Activated naive CD8-positive, alpha-beta T cell treated with anti-CD3 and anti-CD28 coated beads, Interleukin-2, amount 10 ng/mL, durations not matched to agents 7 days and 5 days (primary cell): ENCODE measurements around the gene TMEM89. TPM values are rescaled to one million over a fixed set of nuclear protein-coding genes. Genes with fewer than 3 reads are reported as not detected.
A peak's percentile ranks its signal among the peaks of the same experiment; 100 is the strongest.

Source experiments
- ATAC-seq: fragments of 150-1000 bp; cut with Tn5 transposase; one replicate; pipeline ENCODE4 v1.10.0; 2021; ENCODE audit warnings: low read depth, moderate library complexity
- POLR2A ChIA-PET: fragments of 350-600 bp; sonication (Branson Sonifier 250); formaldehyde crosslinking; loops from one replicate; lab custom pipeline; 2021; ENCODE audit warnings: antibody characterized with exemption; lab: Charles Lee
- DNase-seq: peaks from one replicate; pipeline ENCODE4 v3.0.0; 2021
- H3K27ac Mint-ChIP-seq: one replicate; pipeline ENCODE4 v1.8.0; 2022; ENCODE audit warnings: mild to moderate bottlenecking, mixed read lengths
- H3K27me3 Mint-ChIP-seq: one replicate; pipeline ENCODE4 v1.8.0; 2022; ENCODE audit warnings: mild to moderate bottlenecking, moderate library complexity, mixed read lengths
- H3K36me3 Mint-ChIP-seq: one replicate; pipeline ENCODE4 v1.8.0; 2021; ENCODE audit warnings: mild to moderate bottlenecking, mixed read lengths
- H3K4me1 Mint-ChIP-seq: one replicate; pipeline ENCODE4 v1.8.0; 2021; ENCODE audit warnings: mixed read lengths
- H3K4me3 Mint-ChIP-seq: one replicate; pipeline ENCODE4 v1.8.0; 2022; ENCODE audit warnings: mild to moderate bottlenecking, moderate library complexity, mixed read lengths
- H3K9me3 Mint-ChIP-seq: one replicate; pipeline ENCODE4 v1.8.0; 2021; ENCODE audit warnings: mixed read lengths
- total RNA-seq, 2 experiments: library from RNA; stranded (reverse); gene quantifications; one replicate each; pipeline ENCODE4 v1.2.3, GENCODE V29; 2021

TMEM89 gene
- total RNA-seq, 2 experiments from 2014 or later, result not detected

- ATAC-seq, result no peak
- no peak overlapping the region for H3K27ac Mint-ChIP-seq
These were observed 23.1 kb downstream of the TMEM89 start for GRCh38 chr3:48598323-48599076.

DNA sequence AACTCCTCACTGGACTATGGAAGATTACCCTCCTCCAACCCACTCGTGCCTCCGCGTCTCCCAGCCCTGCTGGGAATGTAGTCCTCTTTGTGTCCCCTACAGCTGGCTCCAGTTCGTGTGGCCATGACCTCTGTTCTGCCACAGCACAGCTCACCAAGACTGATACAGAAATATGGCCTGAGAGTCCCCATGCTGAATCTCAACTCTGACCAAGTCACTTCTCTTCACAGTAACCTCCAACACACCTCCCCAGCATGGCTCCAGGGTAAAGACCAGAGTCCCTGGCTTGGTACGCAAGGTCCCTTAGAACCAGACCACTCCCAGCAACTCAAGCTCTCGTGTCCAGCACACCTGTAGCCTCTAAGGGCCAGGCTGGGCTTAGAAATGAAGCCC lies 24.2 kb downstream of the TMEM89 start:
- H3K4me1 Mint-ChIP-seq, result peaks cover 4% of the 10 kb centered on the region
- H3K27me3 Mint-ChIP-seq, result peaks cover 22% of the 10 kb centered on the region
- no peak for ATAC-seq
- peak overlapping the region; percentile 64 for H3K27ac Mint-ChIP-seq
- POLR2A ChIA-PET, result no interaction called here
- H3K4me3 Mint-ChIP-seq, result no peak overlapping the region
- H3K9me3 Mint-ChIP-seq, result no peaks in the 10 kb centered on the region
- H3K36me3 Mint-ChIP-seq, result peaks cover 7% of the 10 kb centered on the region
- no peak for DNase-seq

More at GRCh38 chr3:48598323-48599076, 23.1 kb downstream of the TMEM89 start:
- Mint-ChIP-seq H3K4me1 (peaks cover 4% of the 10 kb centered on the region), H3K9me3 (no peaks in the 10 kb centered on the region), H3K27me3 (peaks cover 22% of the 10 kb centered on the region), H3K36me3 (peaks cover 13% of the 10 kb centered on the region), H3K4me3 (no peak overlapping the region)
- POLR2A ChIA-PET, result no interaction called here
- no peak for DNase-seq

DNA sequence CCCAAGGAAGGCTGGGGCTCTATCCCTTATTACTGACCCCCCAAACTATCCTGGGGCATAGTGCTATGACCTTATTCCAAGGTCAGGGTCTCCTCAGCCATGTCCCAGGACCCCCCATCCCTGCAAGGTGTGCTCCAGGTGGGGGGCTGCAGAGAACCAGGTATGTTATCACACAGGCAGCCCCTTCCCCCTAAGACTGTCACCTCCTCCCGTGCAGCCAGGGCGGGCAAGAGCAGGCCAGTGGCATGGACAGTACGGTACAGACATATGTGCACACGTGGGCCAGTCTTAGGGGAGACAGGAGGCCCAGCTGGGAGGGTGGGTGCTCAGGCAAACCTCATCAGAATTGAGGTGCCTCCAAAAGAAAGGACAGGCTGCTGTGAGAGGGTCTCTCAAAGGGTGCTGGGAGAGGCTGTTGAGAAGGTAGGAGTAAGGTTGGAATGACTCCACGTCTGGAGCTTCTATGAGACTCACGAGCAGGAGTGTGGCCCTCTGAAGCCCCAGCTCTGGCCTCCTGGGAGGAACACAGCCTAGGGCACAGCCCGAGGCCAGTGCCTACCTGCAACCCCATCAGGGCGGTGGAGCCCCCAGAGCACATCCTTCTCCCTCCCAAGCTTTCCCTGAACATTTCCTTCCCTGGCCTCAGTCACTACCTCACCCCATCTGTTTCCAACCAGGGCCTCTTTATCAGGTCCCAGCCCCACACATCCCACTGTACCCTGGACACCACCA lies 24.7 kb downstream of the TMEM89 start:
- Mint-ChIP-seq H3K27me3 (peaks cover 22% of the 10 kb centered on the region), H3K27ac (peak overlapping the region; percentile 64), H3K36me3 (peaks cover 4% of the 10 kb centered on the region), H3K4me3 (no peak overlapping the region), H3K4me1 (peaks cover 4% of the 10 kb centered on the region), H3K9me3 (no peaks in the 10 kb centered on the region)
- DNase-seq, result no peak
- POLR2A ChIA-PET, result no interaction called here
- no peak for ATAC-seq

- H3K4me1 Mint-ChIP-seq, result peaks cover 4% of the 10 kb centered on the region
- DNase-seq (no peak), ATAC-seq (no peak)
- peaks cover 4% of the 10 kb centered on the region for H3K36me3 Mint-ChIP-seq
- peaks cover 22% of the 10 kb centered on the region for H3K27me3 Mint-ChIP-seq
- H3K4me3 Mint-ChIP-seq, result no peak overlapping the region
- POLR2A ChIA-PET, result no interaction called here
- no peaks in the 10 kb centered on the region for H3K9me3 Mint-ChIP-seq
- no peak overlapping the region for H3K27ac Mint-ChIP-seq
These were observed 25.4 kb downstream of the TMEM89 start for GRCh38 chr3:48596157-48596556.

DNA sequence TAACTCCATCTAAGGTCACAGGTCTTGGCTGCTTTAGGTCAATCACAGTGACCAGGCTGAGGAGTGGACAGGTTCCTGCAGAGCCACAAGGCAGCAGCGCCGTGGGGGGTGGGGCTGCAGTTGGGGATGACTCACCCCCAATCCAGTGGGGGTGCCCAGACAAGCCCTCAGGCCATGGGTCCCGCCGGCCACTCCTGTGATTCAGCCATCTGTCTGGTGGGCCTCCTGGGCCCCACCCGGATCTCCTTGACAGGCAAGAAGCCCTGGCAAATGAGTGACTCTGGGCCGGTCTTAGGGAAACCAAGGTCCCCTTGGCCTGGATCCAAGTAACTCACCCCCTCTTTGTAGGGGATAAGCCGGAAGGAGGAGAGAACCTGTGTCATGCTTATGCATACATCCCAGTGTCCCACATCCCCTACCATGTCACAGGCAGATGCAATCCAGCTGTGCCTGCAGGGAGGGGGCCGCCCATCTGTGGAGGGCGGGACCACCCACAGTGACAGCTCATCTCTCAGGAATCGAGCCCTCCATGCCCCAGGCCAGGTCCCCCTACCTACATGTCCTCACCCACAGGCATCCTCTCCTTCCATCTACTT lies 25.9 kb downstream of the TMEM89 start:
- Mint-ChIP-seq H3K9me3 (no peaks in the 10 kb centered on the region), H3K27ac (no peak overlapping the region), H3K36me3 (peaks cover 4% of the 10 kb centered on the region), H3K4me1 (peaks cover 4% of the 10 kb centered on the region), H3K4me3 (no peak overlapping the region), H3K27me3 (peaks cover 24% of the 10 kb centered on the region)
- POLR2A ChIA-PET, result no interaction called here
- ATAC-seq (no peak), DNase-seq (no peak)

- DNase-seq, result no peak
- Mint-ChIP-seq H3K36me3 (peaks cover 4% of the 10 kb centered on the region), H3K9me3 (no peaks in the 10 kb centered on the region), H3K4me3 (no peak within 1 kb of the TSS), H3K27me3 (peaks cover 26% of the 10 kb centered on the region), H3K27ac (no peak within 1 kb of the TSS), H3K4me1 (peaks cover 4% of the 10 kb centered on the region)
- ATAC-seq, result no peak
- POLR2A ChIA-PET, result no interaction called here
These were observed 26.5 kb downstream of the TMEM89 start, which contains the start of gene COL7A1 for GRCh38 chr3:48595075-48595525. Gene COL7A1 (minus strand): TSS chr3:48595329. CDS start chr3:48595159, 170 bp downstream.

GRCh38 chr3:48594417-48595049 lies 27.0 kb downstream of the TMEM89 start:
- Mint-ChIP-seq H3K36me3 (peaks cover 4% of the 10 kb centered on the region), H3K9me3 (no peaks in the 10 kb centered on the region), H3K4me1 (peaks cover 4% of the 10 kb centered on the region), H3K27ac (no peak overlapping the region), H3K27me3 (peaks cover 26% of the 10 kb centered on the region), H3K4me3 (no peak overlapping the region)
- ATAC-seq (no peak), DNase-seq (no peak)
- POLR2A ChIA-PET, result interaction anchor here (0.6 kb wide), 1 partner anchor 120 kb away, joined by 7 read pairs; no protein-coding TSS in a partner anchor

DNA sequence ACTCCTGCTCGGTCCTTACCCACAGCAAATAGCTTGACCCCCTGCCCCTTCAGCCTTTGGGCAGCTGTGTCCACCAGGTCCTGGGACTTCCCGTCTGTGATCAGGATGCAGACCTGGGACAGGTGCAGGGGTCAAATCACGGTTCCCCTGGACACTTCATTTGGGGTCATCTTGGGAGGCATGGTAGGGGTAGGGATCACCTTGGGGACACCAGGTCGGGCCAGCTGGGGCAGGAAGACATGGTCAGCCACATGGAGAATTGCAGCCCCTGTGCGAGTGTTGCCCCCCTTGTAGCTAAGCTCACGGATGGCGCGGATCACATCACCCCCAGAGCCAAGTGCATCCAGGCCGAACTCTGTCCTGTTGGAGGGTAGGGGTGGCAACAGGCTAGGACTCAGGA lies 28.2 kb downstream of the TMEM89 start:
- peaks cover 4% of the 10 kb centered on the region for H3K36me3 Mint-ChIP-seq
- POLR2A ChIA-PET, result no interaction called here
- no peaks in the 10 kb centered on the region for H3K9me3 Mint-ChIP-seq
- H3K4me3 Mint-ChIP-seq, result no peak overlapping the region
- no peak overlapping the region for H3K27ac Mint-ChIP-seq
- H3K27me3 Mint-ChIP-seq, result peaks cover 31% of the 10 kb centered on the region
- DNase-seq, result no peak
- no peak for ATAC-seq
- peaks cover 4% of the 10 kb centered on the region for H3K4me1 Mint-ChIP-seq

DNA sequence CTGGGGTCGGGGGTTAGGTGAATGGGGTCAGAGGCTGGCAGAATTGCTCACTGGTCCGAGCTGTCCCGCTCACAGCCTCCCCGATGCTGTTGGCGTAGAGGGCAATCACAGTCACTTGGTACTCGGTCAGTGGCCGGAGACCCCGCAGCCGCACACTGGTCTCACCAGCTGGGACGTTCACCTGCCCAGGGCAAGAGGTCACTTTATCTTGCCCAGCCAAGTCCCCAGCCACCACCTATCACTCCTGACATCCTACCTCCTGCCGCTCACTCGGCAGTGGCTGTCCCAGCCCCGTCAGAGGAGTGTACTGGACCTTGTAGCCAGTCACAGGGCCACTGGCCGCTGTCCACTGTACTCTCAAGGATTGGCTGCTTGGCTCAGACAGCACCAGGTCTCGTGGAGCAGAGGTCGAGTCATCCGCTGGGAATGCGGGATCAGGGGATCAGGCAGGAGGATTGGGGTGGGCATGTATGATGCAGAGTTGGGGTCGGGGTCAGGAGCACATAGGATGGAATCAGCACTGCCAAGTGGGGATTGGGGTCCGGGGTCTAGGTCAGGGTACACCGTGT lies 29.0 kb downstream of the TMEM89 start:
- POLR2A ChIA-PET, result no interaction called here
- Mint-ChIP-seq H3K36me3 (peaks cover 4% of the 10 kb centered on the region), H3K27ac (no peak overlapping the region), H3K4me1 (peaks cover 4% of the 10 kb centered on the region), H3K4me3 (no peak overlapping the region), H3K27me3 (peaks cover 32% of the 10 kb centered on the region), H3K9me3 (no peaks in the 10 kb centered on the region)
- no peak for DNase-seq
- ATAC-seq, result no peak

DNA sequence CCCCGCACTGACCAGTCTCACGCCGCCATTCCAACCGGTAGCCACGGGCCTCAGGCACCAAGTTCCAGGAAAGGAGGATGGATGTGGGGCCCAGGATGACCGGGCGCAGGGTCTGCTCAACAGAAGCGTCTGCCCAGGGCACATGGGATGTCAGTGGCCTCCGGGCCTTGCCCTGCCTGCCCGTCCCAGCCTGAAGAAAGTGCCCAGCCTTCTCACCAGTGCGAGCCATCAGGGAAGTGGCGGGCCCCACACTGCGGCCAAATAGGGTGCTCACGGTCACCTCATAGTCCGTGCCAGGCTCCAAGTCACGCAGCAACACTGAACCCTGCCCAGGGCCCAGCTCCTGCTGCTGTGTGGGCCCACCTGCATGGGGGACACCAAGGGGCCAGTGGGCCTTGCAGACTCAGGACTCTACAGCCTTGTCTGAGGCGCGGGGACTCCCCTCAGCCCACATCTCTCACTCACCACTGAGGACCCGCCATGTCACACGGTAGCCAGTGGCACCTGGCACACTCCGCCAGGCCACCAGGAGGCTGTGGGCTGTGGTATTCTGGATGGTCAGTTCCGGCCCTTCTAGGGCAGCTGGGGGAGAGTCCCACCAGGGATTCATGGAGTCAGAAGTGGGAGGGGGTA lies 29.6 kb downstream of the TMEM89 start:
- Mint-ChIP-seq H3K36me3 (peaks cover 2% of the 10 kb centered on the region), H3K4me3 (no peak overlapping the region), H3K9me3 (no peaks in the 10 kb centered on the region), H3K27ac (no peak overlapping the region), H3K4me1 (peaks cover 4% of the 10 kb centered on the region), H3K27me3 (peaks cover 32% of the 10 kb centered on the region)
- ATAC-seq (no peak), DNase-seq (no peak)
- POLR2A ChIA-PET, result no interaction called here

GRCh38 chr3:48591436-48591835 lies 30.1 kb downstream of the TMEM89 start:
- POLR2A ChIA-PET, result no interaction called here
- Mint-ChIP-seq H3K4me3 (no peak overlapping the region), H3K27ac (no peak overlapping the region), H3K4me1 (peaks cover 4% of the 10 kb centered on the region), H3K36me3 (peaks cover 2% of the 10 kb centered on the region), H3K27me3 (peaks cover 32% of the 10 kb centered on the region), H3K9me3 (no peaks in the 10 kb centered on the region)
- ATAC-seq, result no peak
- DNase-seq, result no peak

- POLR2A ChIA-PET, result no interaction called here
- Mint-ChIP-seq H3K27me3 (peaks cover 13% of the 10 kb centered on the region), H3K4me3 (no peak overlapping the region), H3K27ac (no peak overlapping the region), H3K9me3 (no peaks in the 10 kb centered on the region), H3K36me3 (no peaks in the 10 kb centered on the region), H3K4me1 (peaks cover 2% of the 10 kb centered on the region)
- no peak for DNase-seq
- no peak for ATAC-seq
These were observed 33.3 kb downstream of the TMEM89 start for GRCh38 chr3:48588230-48588629.
